OCI-LY3 (cell line): ENCODE data around the gene ORMDL1.

ENCODE experiments used
- EZH2phosphoT487 ChIP-seq: fragments of 200-600 bp; shearing (Covaris generic); IDR thresholded peaks from 2 replicates; pipeline ENCODE4 v1.6.1; 2018; ENCODE audit warnings: antibody characterized with exemption, mixed run types, low read depth
- TF ChIP-seq, protein P1 (sequence below): fragments of 200-600, 300-600 bp; sonication (generic); IDR thresholded peaks from 2 replicates; pipeline ENCODE4 v1.5.1; 2014; ENCODE audit warnings: antibody characterized with exemption, low read length, low read depth

DNA sequence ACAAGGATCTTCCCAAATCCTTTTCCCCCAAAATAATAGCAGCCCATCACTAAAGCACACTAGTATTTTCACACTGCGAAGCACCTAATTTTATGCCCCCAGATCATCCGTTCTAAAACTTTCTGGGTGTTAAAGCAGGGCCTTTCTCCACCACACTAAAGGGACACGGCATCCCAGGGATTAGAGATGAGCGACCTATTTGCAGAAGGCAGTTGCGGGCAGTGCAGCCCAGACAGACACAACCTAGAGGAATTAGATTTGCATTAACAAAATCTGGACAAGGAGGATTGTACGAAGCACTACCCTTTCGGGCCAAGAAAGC lies 21.9 kb downstream of the ORMDL1 start:
- TF ChIP-seq, protein P1, sequence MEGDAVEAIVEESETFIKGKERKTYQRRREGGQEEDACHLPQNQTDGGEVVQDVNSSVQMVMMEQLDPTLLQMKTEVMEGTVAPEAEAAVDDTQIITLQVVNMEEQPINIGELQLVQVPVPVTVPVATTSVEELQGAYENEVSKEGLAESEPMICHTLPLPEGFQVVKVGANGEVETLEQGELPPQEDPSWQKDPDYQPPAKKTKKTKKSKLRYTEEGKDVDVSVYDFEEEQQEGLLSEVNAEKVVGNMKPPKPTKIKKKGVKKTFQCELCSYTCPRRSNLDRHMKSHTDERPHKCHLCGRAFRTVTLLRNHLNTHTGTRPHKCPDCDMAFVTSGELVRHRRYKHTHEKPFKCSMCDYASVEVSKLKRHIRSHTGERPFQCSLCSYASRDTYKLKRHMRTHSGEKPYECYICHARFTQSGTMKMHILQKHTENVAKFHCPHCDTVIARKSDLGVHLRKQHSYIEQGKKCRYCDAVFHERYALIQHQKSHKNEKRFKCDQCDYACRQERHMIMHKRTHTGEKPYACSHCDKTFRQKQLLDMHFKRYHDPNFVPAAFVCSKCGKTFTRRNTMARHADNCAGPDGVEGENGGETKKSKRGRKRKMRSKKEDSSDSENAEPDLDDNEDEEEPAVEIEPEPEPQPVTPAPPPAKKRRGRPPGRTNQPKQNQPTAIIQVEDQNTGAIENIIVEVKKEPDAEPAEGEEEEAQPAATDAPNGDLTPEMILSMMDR: no peak
- TF ChIP-seq EZH2phosphoT487: no peak
